ENCODE measurements around the gene OR2L5.

GRCh38 chr1:248047008-248047407, 33.5 kb downstream of the OR2L5 start:
- TF ChIP-seq CTCF (IDR thresholded peaks at IDR 0.05) (no peak), POLR2AphosphoS5 (IDR thresholded peaks at IDR 0.05) (no peak)

Data from esophagus muscularis mucosa (tissue), 3 donors.